Fibroblast of lung (primary cell): ENCODE measurements around the gene L1CAM. TPM values are rescaled to one million over a fixed set of nuclear protein-coding genes. Genes with fewer than 3 reads are reported as not detected.

Source experiments
- DNase-seq, 2 donors: peaks; one replicate each; pipeline versions ENCODE4 v3.0.0 to v3.0.0-alpha.2; 2010; ENCODE audit warnings: low read depth in 2 of 2
- H2AFZ ChIP-seq: 2 replicates; pipeline ENCODE4 v1.5.1; 2012; ENCODE audit warnings: low read length, control low read depth, inconsistent platforms
- H3K27ac ChIP-seq: 2 replicates; pipeline ENCODE4 v1.5.1; 2011; ENCODE audit warnings: low read length, control low read depth; ENCODE audit not compliant: insufficient read depth
- H3K27me3 ChIP-seq: 2 replicates; pipeline ENCODE4 v1.5.1; 2011; ENCODE audit warnings: mild to moderate bottlenecking, low read length; ENCODE audit not compliant: control insufficient read depth, insufficient read depth
- H3K36me3 ChIP-seq: 2 replicates; pipeline ENCODE4 v1.5.1; 2011; ENCODE audit warnings: low read length; ENCODE audit not compliant: control insufficient read depth, insufficient read depth
- H3K4me1 ChIP-seq: 2 replicates; pipeline ENCODE4 v1.5.1; 2011; ENCODE audit warnings: low read length; ENCODE audit not compliant: control insufficient read depth, insufficient read depth; ENCODE audit errors: extremely low read depth
- H3K4me2 ChIP-seq: 2 replicates; pipeline ENCODE4 v1.5.1; 2011; ENCODE audit warnings: low read length, control low read depth; ENCODE audit not compliant: insufficient read depth; ENCODE audit errors: extremely low read depth
- H3K4me3 ChIP-seq, 4 experiments: fragments of 200-600 bp in 1 of 4; sonication (generic) in 1 of 4; replicated peaks in 1 of 4; 2 replicates each; pipeline ENCODE4 v1.5.1; 2011 to 2016; ENCODE audit warnings: low read length in 4 of 4, low read depth in 3 of 4, mild to moderate bottlenecking in 3 of 4, control low read depth in 2 of 4, inconsistent platforms in 1 of 4, mixed read lengths in 1 of 4; ENCODE audit not compliant: insufficient read depth in 1 of 4; ENCODE audit errors: control extremely low read depth in 1 of 4
- H3K79me2 ChIP-seq: 2 replicates; pipeline ENCODE4 v1.5.1; 2012; ENCODE audit warnings: mild to moderate bottlenecking, low read length, inconsistent platforms; ENCODE audit not compliant: control insufficient read depth, insufficient read depth
- H3K9ac ChIP-seq: 2 replicates; pipeline ENCODE4 v1.5.1; 2011; ENCODE audit warnings: mild to moderate bottlenecking, low read length, control low read depth; ENCODE audit not compliant: insufficient read depth
- H3K9me3 ChIP-seq: 2 replicates; pipeline ENCODE4 v1.5.1; 2012; ENCODE audit warnings: low read depth, low read length; ENCODE audit not compliant: control insufficient read depth, insufficient read depth
- H4K20me1 ChIP-seq: 2 replicates; pipeline ENCODE4 v1.5.1; 2011; ENCODE audit warnings: low read length; ENCODE audit not compliant: control insufficient read depth, insufficient read depth; ENCODE audit errors: extremely low read depth
- EZH2 ChIP-seq: IDR thresholded peaks from 2 replicates; pipeline ENCODE4 v1.5.1; 2012; ENCODE audit warnings: low read length, control low read depth, mild to moderate bottlenecking; ENCODE audit errors: missing control alignments
- polyA plus RNA-seq, 2 donors: library from polyadenylated mRNA; depleted of rRNA in 1 of 2; stranded (reverse) in 1 of 2; unstranded in 1 of 2; fragments of >200 nt; gene quantifications; 2 replicates each; pipeline ENCODE4 v1.2.1, GENCODE V29; 2011 to 2012; ENCODE audit warnings: missing spikeins in 1 of 2
- total RNA-seq: library from RNA; depleted of rRNA; stranded (reverse); fragments of >200 nt; gene quantifications from 2 replicates; pipeline ENCODE4 v1.2.1, GENCODE V29; 2014
- TF ChIP-seq, protein P1 (sequence below), 2 donors: IDR thresholded peaks in 1 of 2; conservative IDR thresholded peaks in 1 of 2; 1 replicate in 1 of 2; 2 replicates in 1 of 2; pipeline ENCODE4 v1.5.1; 2011 to 2012; ENCODE audit warnings: low read length in 2 of 2, control low read depth in 1 of 2, inconsistent platforms in 1 of 2, low read depth in 1 of 2, mild to moderate bottlenecking in 1 of 2

Gene L1CAM
- total and polyA plus RNA-seq, 2 donors (not counting 1 experiment from before 2014, with no cell fraction given) = 0.99 to 1.7 TPM

DNA sequence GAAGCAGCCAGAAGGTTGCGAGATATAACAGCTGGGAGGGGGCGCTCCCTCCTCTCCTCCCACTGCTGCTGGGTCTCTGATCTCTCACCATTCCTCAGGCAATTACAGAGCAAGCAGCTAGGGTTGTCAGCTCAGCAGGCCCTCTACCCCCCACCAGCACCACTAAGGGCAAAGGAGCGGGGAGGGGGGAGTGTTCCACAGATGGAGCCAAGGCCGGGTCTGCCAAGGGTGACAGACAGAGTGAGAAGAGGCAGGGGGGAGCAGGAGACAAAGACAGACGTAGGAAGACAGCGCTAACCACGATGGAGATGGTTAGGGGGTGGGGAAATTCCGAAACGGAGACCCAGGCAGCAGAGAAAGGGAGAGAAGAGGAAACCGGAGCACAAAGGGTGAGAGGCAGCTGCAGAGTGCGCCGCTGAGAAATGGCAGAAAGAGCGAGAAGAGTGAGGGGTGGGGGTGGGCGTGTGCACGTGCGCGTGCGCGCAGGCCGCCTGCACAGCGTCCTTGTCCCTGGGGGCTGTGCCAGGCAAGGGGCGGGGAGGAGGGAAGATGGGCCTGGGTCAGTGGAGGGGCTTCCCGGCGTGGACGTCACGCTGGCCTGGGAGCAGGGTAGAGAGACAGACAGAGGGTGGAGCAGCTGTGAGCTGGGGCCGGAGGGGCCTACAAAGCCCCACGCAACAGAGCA, 6.9 kb downstream of the L1CAM start:
- H2AFZ ChIP-seq = no peak overlapping the region
- H3K4me3 ChIP-seq = no peak overlapping the region
- no peak overlapping the region for H3K4me2 ChIP-seq
- H3K79me2 ChIP-seq = no peaks in the 10 kb centered on the region
- H3K27ac ChIP-seq = no peak overlapping the region
- H3K9ac ChIP-seq = no peak overlapping the region
- H3K9me3 ChIP-seq = no peaks in the 10 kb centered on the region
- H4K20me1 ChIP-seq = no peaks in the 10 kb centered on the region
- no peaks in the 10 kb centered on the region for H3K4me1 ChIP-seq
- DNase-seq = no peak
- peaks cover 8% of the 10 kb centered on the region for H3K27me3 ChIP-seq
- H3K36me3 ChIP-seq = no peaks in the 10 kb centered on the region
- no peak for TF ChIP-seq EZH2
- TF ChIP-seq, protein P1, sequence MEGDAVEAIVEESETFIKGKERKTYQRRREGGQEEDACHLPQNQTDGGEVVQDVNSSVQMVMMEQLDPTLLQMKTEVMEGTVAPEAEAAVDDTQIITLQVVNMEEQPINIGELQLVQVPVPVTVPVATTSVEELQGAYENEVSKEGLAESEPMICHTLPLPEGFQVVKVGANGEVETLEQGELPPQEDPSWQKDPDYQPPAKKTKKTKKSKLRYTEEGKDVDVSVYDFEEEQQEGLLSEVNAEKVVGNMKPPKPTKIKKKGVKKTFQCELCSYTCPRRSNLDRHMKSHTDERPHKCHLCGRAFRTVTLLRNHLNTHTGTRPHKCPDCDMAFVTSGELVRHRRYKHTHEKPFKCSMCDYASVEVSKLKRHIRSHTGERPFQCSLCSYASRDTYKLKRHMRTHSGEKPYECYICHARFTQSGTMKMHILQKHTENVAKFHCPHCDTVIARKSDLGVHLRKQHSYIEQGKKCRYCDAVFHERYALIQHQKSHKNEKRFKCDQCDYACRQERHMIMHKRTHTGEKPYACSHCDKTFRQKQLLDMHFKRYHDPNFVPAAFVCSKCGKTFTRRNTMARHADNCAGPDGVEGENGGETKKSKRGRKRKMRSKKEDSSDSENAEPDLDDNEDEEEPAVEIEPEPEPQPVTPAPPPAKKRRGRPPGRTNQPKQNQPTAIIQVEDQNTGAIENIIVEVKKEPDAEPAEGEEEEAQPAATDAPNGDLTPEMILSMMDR (conservative IDR thresholded peaks at IDR 0.05 in 1 of 2, IDR thresholded peaks at IDR 0.05 in 1 of 2; ENCODE audit: low read depth in 1 of 2, low read length in 2 of 2) = no peak

DNA sequence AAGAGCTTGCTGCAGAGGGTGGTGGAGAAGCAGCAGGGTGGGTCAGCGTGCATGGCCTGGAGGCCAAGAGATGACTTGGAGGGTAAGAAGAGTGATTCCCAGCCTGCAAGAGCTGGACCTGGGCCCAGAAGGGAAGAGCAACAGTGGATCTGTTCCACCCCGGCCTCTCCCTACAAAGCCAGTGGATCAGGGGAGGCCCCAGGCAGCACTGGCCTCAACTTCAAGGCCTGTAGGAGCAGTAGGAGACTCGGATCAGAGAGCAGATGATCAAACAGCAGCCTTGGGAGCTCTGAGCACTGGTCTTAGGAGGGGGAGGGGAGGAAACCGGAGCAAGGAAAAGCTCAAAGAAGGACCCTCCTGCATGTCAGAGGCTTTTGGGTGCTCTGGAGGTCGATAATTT, 7.6 kb downstream of the L1CAM start:
- no peak overlapping the region for H3K27ac ChIP-seq
- no peak overlapping the region for H3K4me2 ChIP-seq
- no peaks in the 10 kb centered on the region for H3K9me3 ChIP-seq
- H3K36me3 ChIP-seq = no peaks in the 10 kb centered on the region
- H3K27me3 ChIP-seq = peaks cover 3% of the 10 kb centered on the region
- no peaks in the 10 kb centered on the region for H3K79me2 ChIP-seq
- H3K9ac ChIP-seq = no peak overlapping the region
- no peak overlapping the region for H3K4me3 ChIP-seq
- H2AFZ ChIP-seq = no peak overlapping the region
- no peak for DNase-seq
- no peaks in the 10 kb centered on the region for H4K20me1 ChIP-seq
- no peaks in the 10 kb centered on the region for H3K4me1 ChIP-seq
- TF ChIP-seq, protein P1 (conservative IDR thresholded peaks at IDR 0.05 in 1 of 2, IDR thresholded peaks at IDR 0.05 in 1 of 2; ENCODE audit: low read depth in 1 of 2, low read length in 2 of 2) = no peak
- no peak for TF ChIP-seq EZH2

- Histone ChIP-seq H3K36me3 (no peaks in the 10 kb centered on the region), H4K20me1 (no peaks in the 10 kb centered on the region), H3K27ac (no peak overlapping the region), H3K4me3 (no peak overlapping the region), H2AFZ (no peak overlapping the region), H3K9me3 (no peaks in the 10 kb centered on the region), H3K27me3 (peaks cover 3% of the 10 kb centered on the region), H3K4me1 (no peaks in the 10 kb centered on the region), H3K4me2 (no peak overlapping the region), H3K9ac (no peak overlapping the region), H3K79me2 (no peaks in the 10 kb centered on the region)
- no peak for TF ChIP-seq EZH2
- TF ChIP-seq, protein P1 (conservative IDR thresholded peaks at IDR 0.05 in 1 of 2, IDR thresholded peaks at IDR 0.05 in 1 of 2; ENCODE audit: low read depth in 1 of 2, low read length in 2 of 2) = no peak
- no peak for DNase-seq
Measured at GRCh38 chrX:153877571-153878261, 8.3 kb downstream of the L1CAM start.
